Hepatocyte (in vitro differentiated cells): ENCODE results near the gene ZNF423.

Source experiments
- EZH2 ChIP-seq: fragments of 200-600 bp; sonication (generic); IDR thresholded peaks from 2 replicates; pipeline ENCODE4 v1.6.1; 2016; ENCODE audit warnings: antibody characterized with exemption, mild to moderate bottlenecking, borderline replicate concordance
- EZH2phosphoT487 ChIP-seq: fragments of 200-600 bp; sonication (generic); IDR thresholded peaks from one replicate; pipeline ENCODE4 v1.6.1; 2018; ENCODE audit warnings: antibody characterized with exemption, mild to moderate bottlenecking, low read depth, moderate library complexity; ENCODE audit not compliant: unreplicated experiment, severe bottlenecking
- TF ChIP-seq, protein P1 (sequence below): fragments of 200-600 bp; sonication (generic); IDR thresholded peaks from 2 replicates; pipeline ENCODE4 v1.5.1; 2016; ENCODE audit warnings: antibody characterized with exemption, mild to moderate bottlenecking; ENCODE audit not compliant: poor library complexity

DNA sequence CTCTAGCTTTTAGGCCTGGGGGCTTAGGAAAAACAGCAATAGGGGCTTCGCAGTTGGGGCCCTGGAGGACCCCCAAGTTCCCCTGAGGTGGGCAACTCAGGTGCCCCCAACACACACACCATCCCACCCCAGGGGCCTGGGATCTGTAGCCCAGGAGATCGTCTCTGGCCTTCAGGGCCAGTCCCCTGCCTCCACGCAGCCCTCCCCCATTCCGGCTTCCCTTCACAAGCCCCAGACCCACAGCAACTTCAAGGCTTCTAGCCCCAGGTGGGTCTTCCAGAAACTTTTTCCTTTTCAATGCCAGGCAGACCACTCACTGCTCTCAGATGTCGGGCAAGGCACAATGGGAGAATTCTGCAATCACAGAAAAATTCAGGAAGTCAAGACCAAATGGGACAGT is 402.9 kb downstream of the ZNF423 start:
- TF ChIP-seq, protein P1, sequence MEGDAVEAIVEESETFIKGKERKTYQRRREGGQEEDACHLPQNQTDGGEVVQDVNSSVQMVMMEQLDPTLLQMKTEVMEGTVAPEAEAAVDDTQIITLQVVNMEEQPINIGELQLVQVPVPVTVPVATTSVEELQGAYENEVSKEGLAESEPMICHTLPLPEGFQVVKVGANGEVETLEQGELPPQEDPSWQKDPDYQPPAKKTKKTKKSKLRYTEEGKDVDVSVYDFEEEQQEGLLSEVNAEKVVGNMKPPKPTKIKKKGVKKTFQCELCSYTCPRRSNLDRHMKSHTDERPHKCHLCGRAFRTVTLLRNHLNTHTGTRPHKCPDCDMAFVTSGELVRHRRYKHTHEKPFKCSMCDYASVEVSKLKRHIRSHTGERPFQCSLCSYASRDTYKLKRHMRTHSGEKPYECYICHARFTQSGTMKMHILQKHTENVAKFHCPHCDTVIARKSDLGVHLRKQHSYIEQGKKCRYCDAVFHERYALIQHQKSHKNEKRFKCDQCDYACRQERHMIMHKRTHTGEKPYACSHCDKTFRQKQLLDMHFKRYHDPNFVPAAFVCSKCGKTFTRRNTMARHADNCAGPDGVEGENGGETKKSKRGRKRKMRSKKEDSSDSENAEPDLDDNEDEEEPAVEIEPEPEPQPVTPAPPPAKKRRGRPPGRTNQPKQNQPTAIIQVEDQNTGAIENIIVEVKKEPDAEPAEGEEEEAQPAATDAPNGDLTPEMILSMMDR: no peak
- no peak for TF ChIP-seq EZH2phosphoT487
- no peak for TF ChIP-seq EZH2
